OCI-LY7 (cell line): ENCODE measurements around the gene RAB35.
"Not testable (repeated sequence)": the region's sequence is repeated elsewhere in the genome, so short reads cannot be mapped to it uniquely, and the experiment has no call there.

ENCODE experiments used
- EZH2phosphoT487 ChIP-seq: fragments of 200-600 bp; sonication (generic); IDR thresholded peaks from 2 replicates; pipeline ENCODE4 v1.6.1; 2018; ENCODE audit warnings: low read depth, borderline replicate concordance, mild to moderate bottlenecking, mixed run types, antibody characterized with exemption, low read length, moderate library complexity, mixed read lengths
- TF ChIP-seq, protein P1 (sequence below): fragments of 200-600 bp; sonication (generic); conservative IDR thresholded peaks from 2 replicates; pipeline ENCODE4 v1.5.1; 2014; ENCODE audit warnings: mild to moderate bottlenecking, antibody characterized with exemption, low read length, moderate library complexity, mixed read lengths

DNA sequence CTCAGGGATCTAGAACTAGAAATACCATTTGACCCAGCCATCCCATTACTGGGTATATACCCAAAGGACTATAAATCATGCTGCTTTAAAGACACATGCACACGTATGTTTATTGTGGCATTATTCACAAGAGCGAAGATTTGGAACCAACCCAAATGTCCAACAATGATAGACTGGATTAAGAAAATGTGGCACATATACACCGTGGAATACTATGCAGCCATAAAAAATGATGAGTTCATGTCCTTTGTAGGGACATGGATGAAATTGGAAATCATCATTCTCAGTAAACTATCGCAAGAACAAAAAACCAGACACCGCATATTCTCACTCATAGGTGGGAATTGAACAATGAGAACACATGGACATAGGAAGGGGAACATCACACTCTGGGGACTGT is 71.2 kb downstream of the RAB35 start:
- TF ChIP-seq EZH2phosphoT487 = not testable (repeated sequence)
- TF ChIP-seq, protein P1, sequence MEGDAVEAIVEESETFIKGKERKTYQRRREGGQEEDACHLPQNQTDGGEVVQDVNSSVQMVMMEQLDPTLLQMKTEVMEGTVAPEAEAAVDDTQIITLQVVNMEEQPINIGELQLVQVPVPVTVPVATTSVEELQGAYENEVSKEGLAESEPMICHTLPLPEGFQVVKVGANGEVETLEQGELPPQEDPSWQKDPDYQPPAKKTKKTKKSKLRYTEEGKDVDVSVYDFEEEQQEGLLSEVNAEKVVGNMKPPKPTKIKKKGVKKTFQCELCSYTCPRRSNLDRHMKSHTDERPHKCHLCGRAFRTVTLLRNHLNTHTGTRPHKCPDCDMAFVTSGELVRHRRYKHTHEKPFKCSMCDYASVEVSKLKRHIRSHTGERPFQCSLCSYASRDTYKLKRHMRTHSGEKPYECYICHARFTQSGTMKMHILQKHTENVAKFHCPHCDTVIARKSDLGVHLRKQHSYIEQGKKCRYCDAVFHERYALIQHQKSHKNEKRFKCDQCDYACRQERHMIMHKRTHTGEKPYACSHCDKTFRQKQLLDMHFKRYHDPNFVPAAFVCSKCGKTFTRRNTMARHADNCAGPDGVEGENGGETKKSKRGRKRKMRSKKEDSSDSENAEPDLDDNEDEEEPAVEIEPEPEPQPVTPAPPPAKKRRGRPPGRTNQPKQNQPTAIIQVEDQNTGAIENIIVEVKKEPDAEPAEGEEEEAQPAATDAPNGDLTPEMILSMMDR = not testable (repeated sequence)
